Brain microvascular endothelial cell (primary cell): ENCODE data around the gene ATXN10.
A peak's percentile ranks its signal among the peaks of the same experiment; 100 is the strongest.
"Not testable (repeated sequence)": the region's sequence is repeated elsewhere in the genome, so short reads cannot be mapped to it uniquely, and the experiment has no call there.

Experiments
- DNase-seq: peaks from one replicate; pipeline ENCODE4 v3.0.0-alpha.2; 2020
- H3K27ac ChIP-seq: fragments of 250-450 bp; sonication (Bioruptor Pico); 2 replicates; pipeline ENCODE4 v1.5.1; 2020; ENCODE audit warnings: mild to moderate bottlenecking, moderate library complexity
- H3K27me3 ChIP-seq: fragments of 250-450 bp; sonication (Bioruptor Pico); replicated peaks from 2 replicates; pipeline ENCODE4 v1.5.1; 2020; ENCODE audit warnings: mild to moderate bottlenecking
- H3K36me3 ChIP-seq: fragments of 250-450 bp; sonication (Bioruptor Pico); replicated peaks from 2 replicates; pipeline ENCODE4 v1.5.1; 2020; ENCODE audit warnings: mild to moderate bottlenecking
- H3K4me3 ChIP-seq: 2 replicates; pipeline ENCODE4 v1.5.1; 2011; ENCODE audit warnings: low read depth, mild to moderate bottlenecking, control low read depth, low read length, moderate library complexity
- in situ Hi-C: cut with HindIII; loops from 2 replicates; pipeline ENCODE4 v1.10.0; 2017; ENCODE audit warnings: low sequenced_read_pairs, low pct_ligation_motif_present
- TF ChIP-seq, protein P1 (sequence below): IDR thresholded peaks from 2 replicates; pipeline ENCODE4 v1.5.1; 2011; ENCODE audit warnings: low read depth, mild to moderate bottlenecking, moderate library complexity, low read length, control low read depth, inconsistent platforms; ENCODE audit errors: missing control alignments

The ATXN10 gene

DNA sequence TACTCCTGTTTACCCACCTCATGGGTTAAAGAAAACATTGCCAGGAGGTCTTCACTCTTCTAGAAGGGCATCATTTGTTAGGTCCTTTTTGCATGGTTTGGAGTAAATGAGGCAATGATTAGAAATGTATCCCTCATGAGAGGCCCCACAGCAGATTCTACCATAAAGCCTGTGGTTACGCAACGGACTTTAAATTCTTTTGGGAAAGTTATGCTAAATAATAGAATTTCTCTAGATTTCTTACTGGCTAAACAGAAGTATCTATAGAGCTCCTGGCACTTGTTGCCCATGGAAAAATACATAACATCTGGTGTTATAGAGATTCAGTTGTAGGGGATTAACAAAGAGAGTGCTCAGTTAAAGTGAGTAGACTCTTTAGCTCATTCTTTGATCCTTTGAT is 15.1 kb upstream of the ATXN10 start:
- H3K36me3 ChIP-seq: no peaks in the 10 kb centered on the region
- TF ChIP-seq, protein P1, sequence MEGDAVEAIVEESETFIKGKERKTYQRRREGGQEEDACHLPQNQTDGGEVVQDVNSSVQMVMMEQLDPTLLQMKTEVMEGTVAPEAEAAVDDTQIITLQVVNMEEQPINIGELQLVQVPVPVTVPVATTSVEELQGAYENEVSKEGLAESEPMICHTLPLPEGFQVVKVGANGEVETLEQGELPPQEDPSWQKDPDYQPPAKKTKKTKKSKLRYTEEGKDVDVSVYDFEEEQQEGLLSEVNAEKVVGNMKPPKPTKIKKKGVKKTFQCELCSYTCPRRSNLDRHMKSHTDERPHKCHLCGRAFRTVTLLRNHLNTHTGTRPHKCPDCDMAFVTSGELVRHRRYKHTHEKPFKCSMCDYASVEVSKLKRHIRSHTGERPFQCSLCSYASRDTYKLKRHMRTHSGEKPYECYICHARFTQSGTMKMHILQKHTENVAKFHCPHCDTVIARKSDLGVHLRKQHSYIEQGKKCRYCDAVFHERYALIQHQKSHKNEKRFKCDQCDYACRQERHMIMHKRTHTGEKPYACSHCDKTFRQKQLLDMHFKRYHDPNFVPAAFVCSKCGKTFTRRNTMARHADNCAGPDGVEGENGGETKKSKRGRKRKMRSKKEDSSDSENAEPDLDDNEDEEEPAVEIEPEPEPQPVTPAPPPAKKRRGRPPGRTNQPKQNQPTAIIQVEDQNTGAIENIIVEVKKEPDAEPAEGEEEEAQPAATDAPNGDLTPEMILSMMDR: no peak
- H3K27me3 ChIP-seq: no peaks in the 10 kb centered on the region
- no peak overlapping the region for H3K4me3 ChIP-seq
- in situ Hi-C loops: no loop called here
- H3K27ac ChIP-seq: no peak overlapping the region
- no peak for DNase-seq

DNA sequence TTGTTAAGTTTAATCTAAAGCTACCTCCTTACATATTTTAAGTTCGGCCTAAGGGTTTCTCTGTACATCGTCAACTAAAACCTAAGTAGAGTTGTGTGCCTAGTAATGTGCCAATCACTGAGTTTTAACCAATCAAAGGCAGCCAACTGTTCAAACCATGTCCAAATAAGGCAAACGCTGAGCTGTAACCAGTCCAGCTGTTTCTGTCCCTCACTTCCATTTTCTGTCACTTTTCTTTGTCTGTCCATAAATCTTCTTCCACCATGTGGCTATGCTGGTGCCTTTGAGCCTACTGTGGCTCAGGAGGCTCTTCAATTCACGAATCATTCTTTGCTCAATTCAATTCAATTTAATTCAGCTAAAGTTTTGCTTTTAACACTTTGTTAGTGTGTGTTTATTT is 13.9 kb upstream of the ATXN10 start:
- in situ Hi-C loops: no loop called here

DNA sequence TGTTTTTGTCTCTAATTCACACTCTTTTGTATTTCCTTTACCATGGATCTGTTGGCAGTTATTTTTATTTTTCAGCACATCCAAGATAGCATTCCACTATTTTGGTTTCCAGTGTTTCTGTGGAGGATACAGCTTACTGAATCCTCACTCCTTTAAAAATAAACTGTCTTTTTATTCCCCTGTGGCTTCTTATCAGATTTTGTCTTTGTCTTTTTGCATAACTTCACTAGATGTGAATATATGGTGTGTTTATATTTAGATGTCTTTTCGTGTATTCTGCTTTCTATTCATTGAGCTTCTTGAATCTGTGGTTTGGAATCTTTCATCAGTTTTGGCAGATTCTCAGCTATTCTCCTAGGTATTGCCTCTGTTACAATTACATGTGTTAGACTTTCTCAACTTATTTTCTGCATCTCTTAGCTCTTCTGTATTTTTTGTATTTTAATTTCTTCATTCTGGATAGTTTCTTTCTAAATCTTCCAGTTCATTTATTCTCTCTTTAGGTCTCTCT is 7.4 kb upstream of the ATXN10 start:
- TF ChIP-seq, protein P1: no peak
- no peak for DNase-seq
- H3K27me3 ChIP-seq: no peaks in the 10 kb centered on the region
- no peak overlapping the region for H3K4me3 ChIP-seq
- in situ Hi-C loops: no loop called here
- no peak overlapping the region for H3K27ac ChIP-seq
- H3K36me3 ChIP-seq: no peaks in the 10 kb centered on the region

More for the DNA sequence above, 13.9 kb upstream of the ATXN10 start:
- TF ChIP-seq, protein P1: no peak
- Histone ChIP-seq H3K27ac (no peak overlapping the region), H3K36me3 (no peaks in the 10 kb centered on the region), H3K27me3 (no peaks in the 10 kb centered on the region), H3K4me3 (no peak overlapping the region)
- DNase-seq: no peak

DNA sequence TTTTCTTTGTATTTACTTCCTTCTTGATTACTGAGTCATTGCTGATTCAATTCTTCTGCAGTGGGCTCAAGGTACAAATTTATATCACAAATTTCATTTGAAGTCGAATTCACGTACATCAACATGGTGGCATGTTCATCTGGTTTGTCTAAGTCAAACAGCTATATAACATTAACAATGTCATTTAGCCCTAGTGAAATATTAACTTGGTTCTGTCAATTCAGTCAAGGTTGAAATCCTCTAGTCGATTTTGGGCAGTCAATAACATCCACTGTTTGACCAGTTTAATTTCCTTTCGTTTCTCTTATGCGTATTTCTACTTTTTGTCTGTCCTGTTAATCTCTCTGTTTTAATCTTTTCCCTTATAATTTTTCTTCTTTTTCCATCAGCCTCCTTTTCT is 4.1 kb upstream of the ATXN10 start:
- TF ChIP-seq, protein P1: no peak
- Histone ChIP-seq H3K4me3 (no peak overlapping the region), H3K36me3 (no peaks in the 10 kb centered on the region), H3K27ac (no peak overlapping the region), H3K27me3 (no peaks in the 10 kb centered on the region)
- in situ Hi-C loops: no loop called here
- no peak for DNase-seq

DNA sequence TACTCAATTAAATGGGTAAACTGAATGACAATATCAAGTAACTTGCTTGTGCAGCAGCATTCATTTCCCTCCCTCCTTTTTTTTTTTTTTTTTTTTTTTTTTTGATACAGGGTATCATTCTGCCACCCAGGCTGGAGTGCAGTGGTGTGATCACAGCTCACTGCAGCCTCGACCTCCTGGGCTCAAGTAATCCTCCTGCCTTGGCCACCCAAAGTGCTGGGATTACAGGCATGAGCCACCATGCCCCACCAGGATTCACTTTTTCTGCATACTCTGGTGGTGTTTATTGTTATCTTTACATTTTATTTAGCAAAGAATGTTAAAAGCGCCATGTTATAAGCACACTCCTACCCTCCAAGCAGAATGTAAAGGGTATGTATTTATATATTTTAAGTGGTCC is 1.3 kb upstream of the ATXN10 start:
- H3K36me3 ChIP-seq, in situ Hi-C loops, DNase-seq, H3K27ac ChIP-seq, H3K27me3 ChIP-seq, H3K4me3 ChIP-seq: not testable (repeated sequence)

DNA sequence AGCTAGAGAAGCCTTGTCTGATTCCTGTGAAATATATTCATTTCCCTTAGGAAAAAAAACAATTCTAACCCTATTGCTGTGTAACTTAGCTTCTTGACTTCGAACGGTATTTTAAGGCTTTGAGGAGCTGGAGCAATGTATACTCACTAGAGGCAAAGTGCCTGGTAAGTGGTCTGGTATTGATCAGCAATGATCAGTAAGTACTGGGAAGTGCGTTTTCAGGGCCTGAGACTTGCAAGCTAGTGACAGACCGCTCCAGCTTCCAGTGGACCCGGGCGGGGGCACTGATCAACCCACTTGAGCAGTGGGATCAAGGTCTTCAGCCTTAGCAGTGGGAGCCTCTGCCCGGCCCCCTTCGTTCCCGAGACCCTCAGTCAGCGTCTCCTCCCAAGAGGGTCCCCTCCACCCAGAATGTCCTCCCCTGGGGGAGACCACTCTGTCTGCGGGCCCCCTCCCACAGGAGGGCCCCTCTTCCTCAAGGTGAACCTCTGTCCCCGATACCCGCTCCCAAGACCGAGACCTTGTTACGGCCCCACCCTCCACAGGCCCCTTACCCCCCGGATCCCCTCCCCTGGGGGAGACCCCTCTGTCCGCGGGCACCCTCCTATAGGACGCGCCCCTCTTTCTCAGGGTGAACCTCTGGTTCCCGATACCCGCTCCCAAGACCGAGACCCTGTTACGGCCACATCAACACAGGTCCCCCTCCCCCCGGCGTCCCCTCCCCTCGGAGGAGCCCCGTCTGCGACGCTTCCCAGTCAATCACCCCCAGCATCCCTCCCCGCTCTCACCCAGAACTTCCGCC is 452 bp upstream of the ATXN10 start:
- DNase-seq: no peak
- Histone ChIP-seq H3K27me3 (no peaks in the 10 kb centered on the region), H3K36me3 (no peaks in the 10 kb centered on the region), H3K4me3 (peak overlapping the region; percentile 90), H3K27ac (peak overlapping the region; percentile 86)
- in situ Hi-C loops: no loop called here
- TF ChIP-seq, protein P1: no peak
